Measurements from ENCODE around the gene MYO7A. TPM values are rescaled to one million over a fixed set of nuclear protein-coding genes. Genes with fewer than 3 reads are reported as not detected.

MYO7A gene
- total and polyA plus RNA-seq, 2 of the 8 experiments (the other 6 are each of a cell fraction or from before 2014, with no cell fraction given): 1.5 to 1.9 TPM

DNA sequence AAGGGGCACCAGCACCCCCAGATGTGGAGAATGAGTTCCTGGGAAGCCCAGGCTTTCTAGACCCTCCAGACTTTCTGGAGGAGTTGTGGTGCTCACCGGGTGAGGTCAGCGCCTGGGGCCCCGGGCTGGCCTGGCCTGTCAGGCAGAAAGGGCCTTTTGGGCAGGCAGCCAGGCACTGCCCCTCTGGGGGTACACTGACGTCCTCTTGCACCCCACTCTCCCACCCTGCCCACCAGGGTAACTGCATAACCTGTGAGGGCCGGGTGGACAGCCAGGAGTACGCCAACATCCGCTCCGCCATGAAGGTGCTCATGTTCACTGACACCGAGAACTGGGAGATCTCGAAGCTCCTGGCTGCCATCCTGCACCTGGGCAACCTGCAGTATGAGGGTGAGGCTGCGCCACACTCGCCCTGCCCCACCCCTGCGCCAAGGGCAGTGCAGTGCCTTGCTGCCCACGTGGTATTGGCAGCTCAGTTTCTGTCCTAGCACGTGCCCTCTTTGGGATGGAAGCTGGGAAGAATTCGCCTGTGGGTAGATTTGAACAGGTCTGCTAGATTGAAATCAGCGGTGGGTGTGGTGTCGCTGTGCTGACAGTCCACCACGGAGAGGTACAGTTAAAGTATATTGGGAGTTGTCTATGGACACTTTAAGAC lies 30.1 kb downstream of the MYO7A start:
- Histone ChIP-seq H4K20me1 (replicated peaks in 1 of 2; ENCODE audit: control insufficient read depth in 1 of 2, insufficient read depth in 2 of 2, low read length in 2 of 2) (no peaks in the 10 kb centered on the region), H2BK12ac (ENCODE audit: low read depth, low read length) (0 out of 2 replicates have a peak overlapping the region, but pooled peaks have one; percentile 50), H2BK5ac (ENCODE audit: low read depth, low read length) (peak overlapping the region; percentile 52; the same call in 1 of the 2 replicates), H3K4ac (replicated peaks; ENCODE audit: insufficient read length, low read depth, low read length) (no peak overlapping the region), H3K79me1 (ENCODE audit: low read depth, low read length) (no peaks in the 10 kb centered on the region), H3K4me1 (replicated peaks in 1 of 4; ENCODE audit: control insufficient read depth in 3 of 4, insufficient read depth in 4 of 4, low read length in 3 of 4) (no peaks in the 10 kb centered on the region), H2AFZ (ENCODE audit: low read length) (no peak overlapping the region), H3K4me3 (ENCODE audit: extremely low read depth in 1 of 4, insufficient read depth in 2 of 4, low read depth in 3 of 4, low read length in 4 of 4) (no peak overlapping the region), H3K9ac (replicated peaks in 1 of 4; ENCODE audit: extremely low read depth in 1 of 4, low read depth in 3 of 4, low read length in 3 of 4) (no peak overlapping the region), H4K5ac (ENCODE audit: insufficient read length, low read depth, low read length) (no peak overlapping the region), H2AK5ac (ENCODE audit: low read depth, low read length) (no peak overlapping the region), H3K23me2 (ENCODE audit: low read depth, low read length) (no peaks in the 10 kb centered on the region), H3K18ac (ENCODE audit: extremely low read depth, low read length) (no peak overlapping the region), H3K4me2 (ENCODE audit: insufficient read depth in 1 of 2, low read depth in 2 of 2, low read length in 2 of 2) (no peak overlapping the region), H3K27me3 (replicated peaks in 1 of 4; ENCODE audit: control insufficient read depth in 3 of 4, extremely low read depth in 1 of 4, insufficient read depth in 3 of 4, low read length in 3 of 4) (no peaks in the 10 kb centered on the region), H3K23ac (ENCODE audit: insufficient read length) (no peak overlapping the region), H2BK20ac (ENCODE audit: low read length) (no peak overlapping the region), H2BK15ac (ENCODE audit: low read length) (no peak overlapping the region), H3K14ac (ENCODE audit: insufficient read length) (no peak overlapping the region), H3K79me2 (ENCODE audit: control insufficient read depth in 1 of 2, insufficient read depth in 2 of 2, low read length in 2 of 2) (no peaks in the 10 kb centered on the region), H4K91ac (replicated peaks; ENCODE audit: insufficient read length, low read length) (no peak overlapping the region), H3K27ac (ENCODE audit: low read depth, low read length) (no peak overlapping the region), H3K9me3 (ENCODE audit: insufficient read depth in 2 of 2, low read depth in 1 of 2, low read length in 1 of 2) (no peaks in the 10 kb centered on the region), H2BK120ac (replicated peaks; ENCODE audit: low read depth, low read length) (no peak overlapping the region), H3K56ac (replicated peaks; ENCODE audit: insufficient read length, low read depth, low read length) (no peak overlapping the region), H3K36me3 (ENCODE audit: control insufficient read depth in 2 of 4, insufficient read depth in 4 of 4, low read length in 3 of 4) (no peaks in the 10 kb centered on the region; a peak in 1 of 8 replicates), H4K8ac (ENCODE audit: extremely low read depth, insufficient read depth, low read length) (no peak overlapping the region)
- POLR2A ChIA-PET (ENCODE audit: partially characterized antibody): interaction anchor here (0.6 to 1.7 kb wide), 2 partner anchors 10 to 442 kb away, joined by 3 to 5 read pairs; no protein-coding TSS in a partner anchor
- 88% methylated on average over 19 of the region's 19 CpGs; no CpG with 5 or more reads in 1 of the 2 experiments for WGBS, 2 experiments (ENCODE audit: extremely low coverage in 1 of 2, insufficient coverage in 1 of 2, insufficient read length in 1 of 2, insufficient replicate concordance in 2 of 2, low coverage in 1 of 2, low lambda C conversion rate in 2 of 2, missing lambda C conversion rate in 1 of 2)
- no peak for FAIRE-seq
- CTCF ChIA-PET (ENCODE audit: partially characterized antibody): interaction anchor here (1.1 to 16.2 kb wide), 5 partner anchors 9 to 67 kb away, joined by 3 to 104 read pairs (median 4); partner anchors contain the start of gene MYO7A
- no peak for TF ChIP-seq CBX5 (IDR thresholded peaks at IDR 0.05; ENCODE audit: low read depth, low read length)
- no peak for TF ChIP-seq NANOG (IDR thresholded peaks at IDR 0.05; ENCODE audit: insufficient read depth, low read depth, low read length, poor library complexity, severe bottlenecking)
- TF ChIP-seq CHD2 (IDR thresholded peaks at IDR 0.05; ENCODE audit: low read length): no peak
- TF ChIP-seq EZH2 (IDR thresholded peaks at IDR 0.05; ENCODE audit: low read depth, low read length, severe bottlenecking): no peak
- TF ChIP-seq TAF1 (IDR thresholded peaks at IDR 0.05; ENCODE audit: low read depth, low read length): no peak
- TF ChIP-seq TAF7 (optimal IDR thresholded peaks at IDR 0.05; ENCODE audit: borderline replicate concordance, low read depth, low read length): no peak
- DNase-seq (ENCODE audit: low read depth in 1 of 2, low spot score in 2 of 2): no peak
